ENCODE measurements around the gene OLAH. TPM values are rescaled to one million over a fixed set of nuclear protein-coding genes. Genes with fewer than 3 reads are reported as not detected.
A peak's percentile ranks its signal among the peaks of the same experiment; 100 is the strongest.

The OLAH gene
- total RNA-seq, 6 experiments from 2014 or later, result 1.2 TPM; not detected in 5

DNA sequence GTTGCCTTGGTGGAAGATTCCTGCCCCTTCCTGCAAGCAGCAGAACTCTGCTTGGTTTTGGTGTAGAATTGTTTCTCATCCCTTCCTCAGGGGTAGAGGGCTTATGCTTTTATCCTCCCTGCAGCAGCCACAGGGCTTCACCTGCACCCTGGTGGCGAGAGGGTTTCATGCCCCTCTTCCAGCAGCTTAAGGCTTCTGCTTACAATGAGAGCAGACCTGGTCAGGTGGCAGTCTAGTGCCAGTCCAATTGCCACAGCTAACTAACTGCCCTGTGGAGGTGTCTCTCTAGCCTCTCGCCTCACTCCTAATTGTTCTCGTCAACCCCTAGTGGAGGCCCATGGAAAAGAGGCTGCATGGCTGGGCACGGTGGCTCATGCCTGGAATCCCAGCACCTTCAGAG, 25.5 kb downstream of the OLAH start:
- WGBS (ENCODE audit: insufficient coverage, low coverage, low lambda C conversion rate, missing lambda C conversion rate), result 60% methylated on average over 3 of the region's 4 CpGs
- no peak for TF ChIP-seq POLR2A (IDR thresholded peaks at IDR 0.05)
- TF ChIP-seq, protein P1, sequence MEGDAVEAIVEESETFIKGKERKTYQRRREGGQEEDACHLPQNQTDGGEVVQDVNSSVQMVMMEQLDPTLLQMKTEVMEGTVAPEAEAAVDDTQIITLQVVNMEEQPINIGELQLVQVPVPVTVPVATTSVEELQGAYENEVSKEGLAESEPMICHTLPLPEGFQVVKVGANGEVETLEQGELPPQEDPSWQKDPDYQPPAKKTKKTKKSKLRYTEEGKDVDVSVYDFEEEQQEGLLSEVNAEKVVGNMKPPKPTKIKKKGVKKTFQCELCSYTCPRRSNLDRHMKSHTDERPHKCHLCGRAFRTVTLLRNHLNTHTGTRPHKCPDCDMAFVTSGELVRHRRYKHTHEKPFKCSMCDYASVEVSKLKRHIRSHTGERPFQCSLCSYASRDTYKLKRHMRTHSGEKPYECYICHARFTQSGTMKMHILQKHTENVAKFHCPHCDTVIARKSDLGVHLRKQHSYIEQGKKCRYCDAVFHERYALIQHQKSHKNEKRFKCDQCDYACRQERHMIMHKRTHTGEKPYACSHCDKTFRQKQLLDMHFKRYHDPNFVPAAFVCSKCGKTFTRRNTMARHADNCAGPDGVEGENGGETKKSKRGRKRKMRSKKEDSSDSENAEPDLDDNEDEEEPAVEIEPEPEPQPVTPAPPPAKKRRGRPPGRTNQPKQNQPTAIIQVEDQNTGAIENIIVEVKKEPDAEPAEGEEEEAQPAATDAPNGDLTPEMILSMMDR (IDR thresholded peaks at IDR 0.05), result no peak
- no peak for ATAC-seq
- H3K27me3 ChIP-seq, result no peaks in the 10 kb centered on the region
- intact Hi-C loops (cut with DNase I), result no loop called here
- DNase-seq, result no peak
- no peak overlapping the region for H3K27ac ChIP-seq
- no peaks in the 10 kb centered on the region for H3K36me3 ChIP-seq
- no peaks in the 10 kb centered on the region for H3K9me3 ChIP-seq
- no peaks in the 10 kb centered on the region for H3K4me1 ChIP-seq
- H3K4me3 ChIP-seq, result no peak overlapping the region

DNA sequence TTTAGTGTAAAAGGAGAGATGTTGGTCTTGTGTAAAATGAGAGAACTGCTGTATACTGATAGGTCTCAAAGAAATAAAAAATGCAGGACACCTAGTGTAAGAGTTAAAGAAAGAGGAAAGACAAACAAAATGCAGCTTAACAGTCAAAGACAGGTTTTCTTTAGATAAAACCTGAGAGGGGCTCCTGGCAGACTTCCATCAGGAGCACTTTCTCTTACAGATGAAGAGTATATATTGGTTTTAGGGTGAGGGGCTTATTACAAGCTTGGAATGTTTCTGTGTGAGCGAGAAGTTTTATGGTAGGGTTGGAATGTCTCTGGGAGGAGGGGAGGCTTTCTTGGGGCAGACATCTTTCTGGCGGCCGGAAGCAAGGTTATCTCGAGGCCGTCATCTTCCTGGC, 28.6 kb downstream of the OLAH start:
- DNase-seq (no peak), ATAC-seq (no peak)
- Histone ChIP-seq H3K4me3 (no peak overlapping the region), H3K27me3 (no peaks in the 10 kb centered on the region), H3K27ac (no peak overlapping the region), H3K9me3 (no peaks in the 10 kb centered on the region), H3K4me1 (no peaks in the 10 kb centered on the region), H3K36me3 (no peaks in the 10 kb centered on the region)
- intact Hi-C loops (cut with DNase I), result no loop called here
- no peak for TF ChIP-seq POLR2A (IDR thresholded peaks at IDR 0.05)
- TF ChIP-seq, protein P1 (IDR thresholded peaks at IDR 0.05), result no peak
- WGBS (ENCODE audit: insufficient coverage, low coverage, low lambda C conversion rate, missing lambda C conversion rate), result no CpG with 5 or more reads among the region's 5 CpGs

DNA sequence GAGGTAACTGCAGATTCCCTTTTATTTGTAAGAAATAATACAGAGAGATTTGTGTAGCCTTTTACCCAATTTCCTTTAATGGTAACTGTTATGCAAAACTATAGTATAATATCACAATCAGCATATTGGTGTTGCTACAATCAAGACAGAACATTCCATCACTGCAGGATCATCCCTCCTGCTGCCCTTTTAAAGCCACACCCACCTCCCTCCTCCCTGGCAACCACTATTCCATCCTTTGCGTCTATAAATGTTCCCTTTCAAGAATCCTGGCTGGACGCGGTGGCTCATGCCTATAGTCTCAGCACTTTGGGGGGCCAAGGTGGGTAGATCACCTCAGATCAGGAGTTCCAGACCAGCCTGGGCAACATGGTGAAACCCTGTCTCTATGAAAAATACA, 31.7 kb downstream of the OLAH start:
- Histone ChIP-seq H3K4me1 (no peaks in the 10 kb centered on the region), H3K9me3 (no peaks in the 10 kb centered on the region), H3K36me3 (no peaks in the 10 kb centered on the region), H3K4me3 (no peak overlapping the region), H3K27me3 (no peaks in the 10 kb centered on the region), H3K27ac (no peak overlapping the region)
- DNase-seq (no peak), ATAC-seq (no peak)
- TF ChIP-seq, protein P1 (IDR thresholded peaks at IDR 0.05), result no peak
- TF ChIP-seq POLR2A (IDR thresholded peaks at IDR 0.05), result no peak
- intact Hi-C loops (cut with DNase I), result no loop called here
- WGBS (ENCODE audit: insufficient coverage, low coverage, low lambda C conversion rate, missing lambda C conversion rate), result 75% methylated on average over 3 of the region's 3 CpGs

DNA sequence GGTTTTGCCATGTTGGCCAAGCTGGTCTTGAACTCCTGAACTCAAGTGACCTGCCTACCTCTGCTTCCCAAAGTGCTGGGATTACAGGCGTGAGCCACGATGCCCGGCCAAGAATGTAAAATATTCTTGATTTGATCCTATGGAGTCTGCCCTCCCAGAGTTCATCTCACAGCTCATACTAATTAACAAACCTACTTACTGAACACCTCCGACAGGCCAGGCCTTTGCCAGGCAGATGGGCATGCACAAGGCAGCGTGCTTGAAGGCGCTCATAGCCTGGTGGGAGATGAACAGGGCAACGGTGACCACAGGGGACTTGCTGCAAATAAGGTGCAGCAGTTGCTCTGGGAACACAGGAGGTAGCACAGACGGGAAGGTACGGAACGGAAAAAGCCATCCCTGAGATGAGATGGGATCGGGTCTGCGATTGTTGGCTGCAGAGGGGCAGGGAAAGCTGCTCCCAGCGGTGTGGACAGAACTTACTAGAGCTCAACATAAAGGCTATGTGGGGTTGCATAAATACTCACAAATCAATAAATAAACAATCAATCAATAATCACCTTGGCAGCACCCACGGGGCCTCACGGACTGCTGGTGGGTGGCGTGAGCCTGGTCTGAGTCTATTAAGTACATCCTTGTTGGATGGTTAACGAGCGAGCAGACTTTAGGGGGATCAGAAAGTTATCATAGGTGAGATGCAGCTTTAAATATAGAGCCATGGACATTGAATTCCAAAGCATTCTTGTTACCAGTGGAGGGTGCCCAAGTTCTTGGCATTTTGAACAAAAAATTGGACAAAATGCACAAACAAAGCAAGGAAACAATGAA, 40.1 kb downstream of the OLAH start:
- TF ChIP-seq POLR2A (IDR thresholded peaks at IDR 0.05), result no peak
- TF ChIP-seq, protein P1 (IDR thresholded peaks at IDR 0.05), result no peak
- H3K36me3 ChIP-seq, result no peaks in the 10 kb centered on the region
- DNase-seq (no peak), ATAC-seq (peak in 1 of 4 donors; percentile 6)
- H3K9me3 ChIP-seq, result no peaks in the 10 kb centered on the region
- 78% methylated on average over 18 of the region's 18 CpGs for WGBS (ENCODE audit: insufficient coverage, low coverage, low lambda C conversion rate, missing lambda C conversion rate)
- H3K4me3 ChIP-seq, result peak overlapping the region; percentile 4 to 38 (median 37)
- H3K27ac ChIP-seq, result peak overlapping the region in 1 of 3 donors; percentile 18
- H3K27me3 ChIP-seq, result no peaks in the 10 kb centered on the region
- peaks cover 0 to 7% (median 0%) of the 10 kb centered on the region in 4 donors for H3K4me1 ChIP-seq
- intact Hi-C loops (cut with DNase I), result no loop called here
